NCI-H146 treated with DMSO at 0.1 percent for 48 hours (cell line): ENCODE results near the gene CDIPT.
"Not testable (repeated sequence)": the region's sequence is repeated elsewhere in the genome, so short reads cannot be mapped to it uniquely, and the experiment has no call there.

Source experiments
- DNase-seq: peaks from one replicate; lab custom pipeline; 2025; ENCODE audit not compliant: unreplicated experiment; lab: John Stamatoyannopoulos, UW

CDIPT gene, protein sequence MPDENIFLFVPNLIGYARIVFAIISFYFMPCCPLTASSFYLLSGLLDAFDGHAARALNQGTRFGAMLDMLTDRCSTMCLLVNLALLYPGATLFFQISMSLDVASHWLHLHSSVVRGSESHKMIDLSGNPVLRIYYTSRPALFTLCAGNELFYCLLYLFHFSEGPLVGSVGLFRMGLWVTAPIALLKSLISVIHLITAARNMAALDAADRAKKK

GRCh38 chr16:29862884-29863668 lies at the start of gene CDIPT:
CDIPT (minus strand) TSS chr16:29863226; CDS start chr16:29862857, 369 bp downstream.
- DNase-seq: peak; percentile 95

DNA sequence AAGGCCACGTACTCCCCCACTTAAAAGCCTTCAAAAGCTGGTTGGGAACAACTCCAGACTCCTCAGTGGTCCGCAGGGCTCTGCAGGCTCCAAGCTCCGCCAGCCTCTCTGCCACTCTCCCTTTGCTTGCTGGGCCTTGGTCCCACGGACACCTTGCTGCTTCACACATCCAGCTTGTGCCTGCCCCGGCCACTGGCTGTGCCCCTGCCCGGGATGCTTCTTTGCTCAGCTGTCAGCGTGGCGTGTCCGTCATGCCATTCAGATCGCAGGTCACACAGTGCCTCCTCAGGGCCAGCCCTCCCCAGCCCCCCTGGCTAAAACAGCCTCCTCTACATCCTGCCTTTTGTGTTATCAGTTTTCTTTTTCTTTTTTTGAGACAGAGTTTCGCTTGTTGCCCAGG lies 49.1 kb upstream of the CDIPT start:
- peak; percentile 71 for DNase-seq

DNA sequence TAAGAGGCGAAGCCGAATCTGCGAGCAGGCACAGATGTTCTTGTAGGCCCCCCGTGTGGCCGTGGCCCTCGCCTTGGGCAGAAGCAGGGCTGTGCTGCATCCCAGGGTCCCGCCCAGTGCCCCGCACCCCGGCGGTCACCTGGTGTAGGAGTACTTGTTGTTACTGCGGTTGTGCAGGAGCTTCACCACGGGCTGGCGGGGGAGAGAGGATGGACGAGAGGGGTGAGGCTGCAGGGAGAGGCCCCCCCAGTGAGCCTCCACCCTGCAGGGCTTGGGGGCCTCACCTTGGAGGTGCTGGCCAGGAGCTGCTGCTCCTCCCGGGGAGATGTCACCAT lies 48.6 kb upstream of the CDIPT start:
- peak; percentile 51 for DNase-seq

- DNase-seq: no peak
Measured at GRCh38 chr16:29910819-29911675, 48.0 kb upstream of the CDIPT start.

GRCh38 chr16:29909851-29910250 lies 46.8 kb upstream of the CDIPT start:
- DNase-seq: not testable (repeated sequence)

DNA sequence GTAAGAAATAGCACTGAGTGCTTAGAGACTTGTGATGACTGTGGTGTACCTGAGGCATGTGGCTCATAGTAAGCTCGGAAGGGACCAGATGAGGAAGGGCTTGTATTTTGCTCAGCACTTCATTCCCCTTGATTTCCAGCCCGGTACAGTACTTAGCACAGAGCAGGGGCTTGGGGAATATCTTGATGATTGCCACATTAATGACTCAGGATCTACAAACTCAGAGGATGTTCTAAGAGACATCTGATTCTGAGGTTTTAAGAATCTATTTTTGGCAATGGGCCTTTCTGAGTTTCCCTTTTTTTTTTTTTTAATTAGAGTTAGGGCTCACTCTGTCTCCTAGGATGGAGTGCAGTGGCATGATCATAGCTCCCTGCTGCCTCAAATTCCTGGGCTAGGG lies 46.4 kb upstream of the CDIPT start:
- no peak for DNase-seq

GRCh38 chr16:29908719-29909220 lies 45.7 kb upstream of the CDIPT start:
- no peak for DNase-seq

- no peak for DNase-seq
Measured at GRCh38 chr16:29907973-29908372, 44.9 kb upstream of the CDIPT start.

GRCh38 chr16:29906520-29907244 lies 43.7 kb upstream of the CDIPT start:
- DNase-seq: no peak

GRCh38 chr16:29905668-29906067 lies 42.6 kb upstream of the CDIPT start:
- no peak for DNase-seq

DNA sequence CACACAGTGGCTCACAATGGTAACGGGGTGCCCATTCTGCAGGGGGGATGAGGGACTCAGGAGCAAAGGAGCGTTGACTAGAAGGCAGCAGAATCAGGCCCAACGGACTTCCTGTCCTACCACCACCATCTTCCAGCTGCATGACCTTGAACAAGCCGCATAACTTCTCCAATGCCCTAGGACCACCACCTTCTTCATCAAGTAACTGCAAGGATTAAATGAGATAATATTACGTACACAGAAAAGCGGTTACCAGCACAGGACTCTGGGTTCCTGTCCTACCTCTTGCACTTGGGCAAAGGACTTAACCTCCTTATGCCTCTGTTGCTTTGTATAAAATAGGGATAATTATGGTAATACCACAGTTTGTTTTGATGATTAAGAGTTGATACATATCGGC lies 41.9 kb upstream of the CDIPT start:
- no peak for DNase-seq

DNA sequence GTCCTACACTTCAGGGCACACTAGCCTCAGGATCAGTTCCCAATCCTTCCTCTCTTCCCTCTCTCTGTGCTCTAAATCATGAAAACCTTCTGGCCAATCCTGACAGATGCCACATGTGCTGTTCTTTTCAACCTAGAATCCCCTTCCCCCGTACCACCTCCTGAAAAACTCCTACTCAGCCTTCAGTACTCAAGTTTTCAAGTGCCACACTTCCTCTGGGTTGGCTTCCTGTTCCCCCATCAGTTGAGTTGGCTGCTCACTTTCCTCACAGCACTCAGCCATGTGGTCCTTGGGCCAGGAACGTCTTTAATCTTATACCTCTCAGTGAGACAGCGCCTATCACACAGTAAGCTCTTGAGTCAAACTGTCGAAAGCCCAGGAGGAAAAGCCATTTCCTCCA lies 40.6 kb upstream of the CDIPT start:
- no peak for DNase-seq

GRCh38 chr16:29901607-29901945 lies 38.5 kb upstream of the CDIPT start:
- no peak for DNase-seq

- DNase-seq: no peak
Measured at GRCh38 chr16:29900888-29901606, 38.0 kb upstream of the CDIPT start.

- DNase-seq: peak; percentile 71
Measured at GRCh38 chr16:29900102-29900887, 37.3 kb upstream of the CDIPT start, which contains the start of gene ASPHD1. ASPHD1 (plus strand) TSS chr16:29900488; CDS start chr16:29900972, 484 bp downstream.

DNA sequence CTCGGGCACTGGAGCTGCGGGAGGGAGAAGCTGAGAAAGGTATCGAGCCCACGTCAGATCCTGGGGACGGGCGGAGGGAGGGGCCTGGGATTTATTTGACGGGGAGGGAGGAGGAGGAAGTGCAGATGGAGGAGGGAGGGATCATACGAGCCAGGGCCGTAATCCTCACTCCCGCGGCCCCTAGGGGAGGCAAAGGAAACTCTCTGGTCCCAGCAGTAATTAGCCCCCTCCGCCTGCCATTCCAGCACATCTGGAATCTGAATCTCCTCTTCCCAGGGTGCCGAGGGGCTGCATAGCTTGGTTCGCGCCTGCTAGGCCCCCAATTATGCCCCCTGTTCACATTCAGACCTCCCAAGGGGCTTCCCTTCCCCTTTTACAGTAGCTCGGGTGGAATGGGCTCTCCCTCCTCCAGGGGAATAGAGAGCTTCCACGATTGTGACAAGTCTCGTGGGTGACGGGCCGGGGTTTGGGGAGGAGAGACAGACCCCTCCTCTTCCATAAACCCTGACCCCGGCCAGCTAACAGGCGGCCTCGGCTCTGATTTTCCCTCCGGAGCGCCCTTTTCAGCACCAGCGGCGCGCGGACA lies 36.6 kb upstream of the CDIPT start, which contains the start of gene SEZ6L2:
Gene SEZ6L2 (minus strand): TSS at position 35 of the 586 bp plus-strand sequence. CDS start 531 bp downstream, outside the sequence.
- DNase-seq: peak; percentile 97

DNA sequence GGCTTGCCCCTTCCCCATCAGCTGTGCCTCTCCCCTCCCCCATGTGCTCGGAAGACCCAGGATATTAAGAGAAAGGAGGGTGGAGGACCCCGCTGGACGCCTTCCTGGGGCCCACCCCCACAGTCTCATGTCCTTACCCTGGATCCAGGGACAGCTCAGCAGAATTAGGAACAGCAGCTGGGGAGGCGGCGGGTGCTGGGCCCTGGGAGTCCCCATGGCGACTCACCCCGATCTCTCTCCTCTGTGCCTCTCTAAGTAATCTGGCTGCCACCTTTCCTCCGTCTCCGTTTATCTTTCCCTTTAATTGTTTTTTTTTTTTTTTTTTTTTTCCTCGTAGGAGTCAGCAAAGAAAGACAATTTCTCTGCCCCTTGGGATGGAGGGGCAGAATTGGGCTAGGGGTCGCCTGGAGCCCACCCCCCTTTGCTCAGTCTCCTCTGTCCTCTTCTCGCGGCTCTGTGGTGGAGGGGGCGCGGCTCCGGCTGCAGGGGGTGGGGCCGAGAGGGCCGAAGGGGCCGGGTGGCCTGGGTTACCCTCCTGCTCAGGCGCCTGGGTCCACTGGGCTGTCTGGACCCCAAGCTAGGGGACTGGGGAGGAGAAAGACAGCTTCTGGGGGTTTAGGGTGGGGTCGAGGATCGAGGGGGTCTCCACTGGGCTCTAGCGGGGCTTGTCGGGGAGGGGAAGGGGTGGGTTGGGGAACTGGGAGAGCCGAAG lies 35.9 kb upstream of the CDIPT start:
- DNase-seq: peak; percentile 40

DNA sequence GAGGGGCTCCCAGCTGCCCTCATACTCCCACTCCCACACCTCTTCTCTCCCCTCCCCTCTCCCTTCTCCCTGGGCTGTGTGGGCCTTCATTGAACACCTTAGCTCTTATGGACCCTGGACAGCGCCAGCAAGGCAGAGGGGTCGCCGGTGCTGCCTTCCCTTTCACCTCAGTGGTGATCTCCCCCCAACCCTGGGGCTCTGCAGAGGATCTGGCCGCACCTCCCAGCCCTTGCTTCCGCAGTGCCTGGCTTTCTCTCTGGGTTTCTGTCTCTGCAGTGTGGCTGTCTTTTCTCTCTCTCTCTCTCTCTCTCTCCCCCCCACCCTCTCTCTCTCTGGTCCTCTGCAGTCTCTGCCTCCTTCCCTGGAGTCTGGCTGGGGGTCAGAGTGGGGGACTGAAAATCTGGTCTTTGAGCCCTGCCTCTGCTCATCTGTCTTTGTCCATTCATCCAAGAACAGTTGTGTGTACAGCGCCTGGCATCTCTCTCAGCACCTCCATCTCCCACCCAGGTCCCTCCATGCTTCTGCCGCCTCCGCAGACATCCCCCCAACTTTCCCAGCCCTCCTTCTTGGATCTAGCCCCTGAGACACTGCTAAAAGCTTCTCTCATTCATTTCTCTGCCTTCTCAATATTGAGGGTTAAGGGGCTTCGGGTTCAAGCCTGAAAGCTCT lies 35.2 kb upstream of the CDIPT start:
- DNase-seq: no peak
